HL-60 (cell line): ENCODE results near the gene TMEM91.

Experiments used
- DNase-seq, 2 experiments: peaks; one replicate each; pipeline ENCODE4 v3.0.0-alpha.2; 2010 to 2020; ENCODE audit warnings: low read depth in 1 of 2, low spot score in 1 of 2
- H3K27ac ChIP-seq: fragments of 250-450 bp; sonication (Bioruptor Pico); replicated peaks from 2 replicates; pipeline ENCODE4 v1.5.1; 2020; ENCODE audit warnings: mild to moderate bottlenecking, moderate library complexity
- H3K27me3 ChIP-seq: fragments of 250-450 bp; sonication (Bioruptor Pico); 2 replicates; pipeline ENCODE4 v1.5.1; 2021; ENCODE audit warnings: mild to moderate bottlenecking, moderate library complexity; ENCODE audit not compliant: insufficient read depth, poor library complexity, severe bottlenecking
- H3K4me3 ChIP-seq: replicated peaks from 2 replicates; pipeline ENCODE4 v1.5.1; 2011; ENCODE audit warnings: mild to moderate bottlenecking, control low read depth, low read length; ENCODE audit not compliant: insufficient read depth
- CTCF ChIP-seq: IDR thresholded peaks from one replicate; pipeline ENCODE4 v1.5.1; 2011; ENCODE audit warnings: low read length, control low read depth, inconsistent platforms; ENCODE audit not compliant: insufficient read depth
- GABPA ChIP-seq: IDR thresholded peaks from 2 replicates; pipeline ENCODE4 v1.6.1; 2012; ENCODE audit warnings: low read depth
- POLR2AphosphoS5 ChIP-seq: IDR thresholded peaks from 2 replicates; pipeline ENCODE4 v1.6.1; 2012; ENCODE audit warnings: low read depth
- REST ChIP-seq: IDR thresholded peaks from 2 replicates; pipeline ENCODE4 v1.6.1; 2012; ENCODE audit warnings: low read depth; ENCODE audit not compliant: insufficient replicate concordance
- SPI1 ChIP-seq: IDR thresholded peaks from 2 replicates; pipeline ENCODE4 v1.6.1; 2012; ENCODE audit warnings: low read depth, mild to moderate bottlenecking, borderline replicate concordance

Gene TMEM91

GRCh38 chr19:41424335-41425173 lies 48.2 kb downstream of the TMEM91 start:
- no peaks in the 10 kb centered on the region for H3K27me3 ChIP-seq
- DNase-seq: peak; percentile 77 to 87
- peak overlapping the region; percentile 76 for H3K4me3 ChIP-seq
- peak overlapping the region; percentile 86 for H3K27ac ChIP-seq
- TF ChIP-seq GABPA: peak; percentile 76
- no peak for TF ChIP-seq CTCF

GRCh38 chr19:41425174-41426115 lies 49.1 kb downstream of the TMEM91 start:
- Histone ChIP-seq H3K27ac (peak overlapping the region; percentile 86), H3K27me3 (no peaks in the 10 kb centered on the region), H3K4me3 (peak overlapping the region; percentile 76)
- TF ChIP-seq REST: no peak
- no peak for TF ChIP-seq GABPA
- TF ChIP-seq POLR2AphosphoS5: no peak; the same call in none of the 2 replicates
- no peak for TF ChIP-seq CTCF
- no peak for TF ChIP-seq SPI1
- peak in 1 of 2 experiments; percentile 70 for DNase-seq

- peak overlapping the region; percentile 76 for H3K4me3 ChIP-seq
- no peaks in the 10 kb centered on the region for H3K27me3 ChIP-seq
- TF ChIP-seq POLR2AphosphoS5 (peak; percentile 21), REST (no peak)
- H3K27ac ChIP-seq: peak overlapping the region; percentile 86
- DNase-seq: no peak
Observed at GRCh38 chr19:41426116-41426841, 49.9 kb downstream of the TMEM91 start.
